Activated naive CD4-positive, alpha-beta T cell treated with anti-CD3 and anti-CD28 coated beads, Interleukin-2, amount 10 ng/mL, durations not matched to agents 7 days and 5 days (primary cell): ENCODE results near the gene DUSP10.

ENCODE experiments used
- CTCF ChIA-PET: fragments of 350-600 bp; sonication (Branson Sonifier 250); formaldehyde crosslinking; loops from one replicate; lab custom pipeline; 2021; ENCODE audit warnings: antibody characterized with exemption; lab: Charles Lee
- DNase-seq: peaks from one replicate; pipeline ENCODE4 v3.0.0-alpha.2; 2020
- H3K27ac Mint-ChIP-seq: one replicate; pipeline ENCODE4 v1.8.0; 2021; ENCODE audit warnings: mild to moderate bottlenecking, moderate library complexity, mixed read lengths
- H3K27me3 Mint-ChIP-seq: one replicate; pipeline ENCODE4 v1.8.0; 2021; ENCODE audit warnings: mild to moderate bottlenecking, mixed read lengths
- H3K36me3 Mint-ChIP-seq: one replicate; pipeline ENCODE4 v1.8.0; 2021; ENCODE audit warnings: mixed read lengths
- H3K4me1 Mint-ChIP-seq: one replicate; pipeline ENCODE4 v1.8.0; 2021; ENCODE audit warnings: mixed read lengths
- H3K4me3 Mint-ChIP-seq: one replicate; pipeline ENCODE4 v1.8.0; 2021; ENCODE audit warnings: mild to moderate bottlenecking, moderate library complexity, mixed read lengths
- H3K9me3 Mint-ChIP-seq: one replicate; pipeline ENCODE4 v1.8.0; 2021; ENCODE audit warnings: mixed read lengths

The DUSP10 gene

GRCh38 chr1:221720545-221720944 lies 21.3 kb downstream of the DUSP10 start:
- CTCF ChIA-PET: no interaction called here
- Mint-ChIP-seq H3K36me3 (peaks cover 81% of the 10 kb centered on the region), H3K9me3 (peaks cover 25% of the 10 kb centered on the region), H3K27me3 (no peaks in the 10 kb centered on the region), H3K4me1 (peaks cover 47% of the 10 kb centered on the region), H3K4me3 (no peak overlapping the region), H3K27ac (no peak overlapping the region)
- no peak for DNase-seq

GRCh38 chr1:221719987-221720386 lies 21.9 kb downstream of the DUSP10 start:
- H3K27me3 Mint-ChIP-seq: no peaks in the 10 kb centered on the region
- peaks cover 49% of the 10 kb centered on the region for H3K4me1 Mint-ChIP-seq
- peaks cover 81% of the 10 kb centered on the region for H3K36me3 Mint-ChIP-seq
- peaks cover 27% of the 10 kb centered on the region for H3K9me3 Mint-ChIP-seq
- H3K4me3 Mint-ChIP-seq: no peak overlapping the region
- H3K27ac Mint-ChIP-seq: no peak overlapping the region
- DNase-seq: no peak
- CTCF ChIA-PET: no interaction called here

- H3K4me3 Mint-ChIP-seq: no peak overlapping the region
- peaks cover 81% of the 10 kb centered on the region for H3K36me3 Mint-ChIP-seq
- CTCF ChIA-PET: no interaction called here
- no peaks in the 10 kb centered on the region for H3K27me3 Mint-ChIP-seq
- no peak for DNase-seq
- H3K27ac Mint-ChIP-seq: no peak overlapping the region
- peaks cover 20% of the 10 kb centered on the region for H3K9me3 Mint-ChIP-seq
- peaks cover 53% of the 10 kb centered on the region for H3K4me1 Mint-ChIP-seq
These were observed 22.7 kb downstream of the DUSP10 start for GRCh38 chr1:221719278-221719597.

- H3K27ac Mint-ChIP-seq: no peak overlapping the region
- peaks cover 59% of the 10 kb centered on the region for H3K4me1 Mint-ChIP-seq
- H3K36me3 Mint-ChIP-seq: peaks cover 80% of the 10 kb centered on the region
- peaks cover 15% of the 10 kb centered on the region for H3K9me3 Mint-ChIP-seq
- CTCF ChIA-PET: interaction anchor here (0.6 to 1.1 kb wide), 3 partner anchors 11 to 41 kb away, joined by 3 to 4 read pairs (median 3); no protein-coding TSS in a partner anchor
- no peak overlapping the region for H3K4me3 Mint-ChIP-seq
- DNase-seq: no peak
- no peaks in the 10 kb centered on the region for H3K27me3 Mint-ChIP-seq
These were observed 23.3 kb downstream of the DUSP10 start for GRCh38 chr1:221718381-221719277.

GRCh38 chr1:221717485-221717853 lies 24.4 kb downstream of the DUSP10 start:
- Mint-ChIP-seq H3K9me3 (peaks cover 5% of the 10 kb centered on the region), H3K27ac (no peak overlapping the region), H3K4me3 (no peak overlapping the region), H3K27me3 (no peaks in the 10 kb centered on the region), H3K36me3 (peaks cover 69% of the 10 kb centered on the region), H3K4me1 (peaks cover 65% of the 10 kb centered on the region)
- CTCF ChIA-PET: interaction anchor here (1.1 kb wide), 1 partner anchor 12 kb away, joined by 4 read pairs; no protein-coding TSS in a partner anchor
- no peak for DNase-seq

- no peaks in the 10 kb centered on the region for H3K27me3 Mint-ChIP-seq
- CTCF ChIA-PET: interaction anchor here (1.1 kb wide), 1 partner anchor 12 kb away, joined by 4 read pairs; no protein-coding TSS in a partner anchor
- H3K27ac Mint-ChIP-seq: no peak overlapping the region
- no peak for DNase-seq
- H3K4me3 Mint-ChIP-seq: no peak overlapping the region
- H3K36me3 Mint-ChIP-seq: peaks cover 66% of the 10 kb centered on the region
- H3K4me1 Mint-ChIP-seq: peaks cover 66% of the 10 kb centered on the region
- peaks cover 2% of the 10 kb centered on the region for H3K9me3 Mint-ChIP-seq
These were observed 25.0 kb downstream of the DUSP10 start for GRCh38 chr1:221716713-221717484.

- Mint-ChIP-seq H3K27ac (no peak overlapping the region), H3K27me3 (no peaks in the 10 kb centered on the region), H3K4me3 (no peak overlapping the region), H3K36me3 (peaks cover 65% of the 10 kb centered on the region), H3K4me1 (peaks cover 74% of the 10 kb centered on the region), H3K9me3 (peaks cover 2% of the 10 kb centered on the region)
- CTCF ChIA-PET: interaction anchor here (0.8 to 9.6 kb wide), 2 partner anchors 25 to 294 kb away, joined by 4 to 76 read pairs; partner anchors contain the start of gene DUSP10
- DNase-seq: no peak
These were observed 26.3 kb downstream of the DUSP10 start for GRCh38 chr1:221715321-221716169.

- H3K4me3 Mint-ChIP-seq: no peak overlapping the region
- H3K36me3 Mint-ChIP-seq: peaks cover 57% of the 10 kb centered on the region
- CTCF ChIA-PET: interaction anchor here (9.6 kb wide), 1 partner anchor 26 kb away, joined by 76 read pairs; the partner anchor contains the start of gene DUSP10
- H3K27me3 Mint-ChIP-seq: no peaks in the 10 kb centered on the region
- no peak for DNase-seq
- H3K27ac Mint-ChIP-seq: no peak overlapping the region
- peaks cover 2% of the 10 kb centered on the region for H3K9me3 Mint-ChIP-seq
- peaks cover 76% of the 10 kb centered on the region for H3K4me1 Mint-ChIP-seq
These were observed 27.4 kb downstream of the DUSP10 start for GRCh38 chr1:221714227-221715152.

GRCh38 chr1:221712776-221713431 lies 29.0 kb downstream of the DUSP10 start:
- peaks cover 55% of the 10 kb centered on the region for H3K36me3 Mint-ChIP-seq
- no peaks in the 10 kb centered on the region for H3K27me3 Mint-ChIP-seq
- H3K4me1 Mint-ChIP-seq: peaks cover 89% of the 10 kb centered on the region
- CTCF ChIA-PET: interaction anchor here (0.6 to 9.6 kb wide), 7 partner anchors 9 to 64 kb away, joined by 3 to 76 read pairs (median 6); partner anchors contain the start of gene DUSP10
- peak overlapping the region; percentile 95 for H3K27ac Mint-ChIP-seq
- H3K9me3 Mint-ChIP-seq: peaks cover 2% of the 10 kb centered on the region
- peak; percentile 90 for DNase-seq
- peak overlapping the region; percentile 51 for H3K4me3 Mint-ChIP-seq

GRCh38 chr1:221712198-221712684 lies 29.6 kb downstream of the DUSP10 start:
- peaks cover 56% of the 10 kb centered on the region for H3K36me3 Mint-ChIP-seq
- CTCF ChIA-PET: interaction anchor here (0.6 to 9.6 kb wide), 7 partner anchors 10 to 64 kb away, joined by 3 to 76 read pairs (median 6); partner anchors contain the start of gene DUSP10
- peak overlapping the region; percentile 95 for H3K27ac Mint-ChIP-seq
- no peaks in the 10 kb centered on the region for H3K27me3 Mint-ChIP-seq
- H3K4me1 Mint-ChIP-seq: peaks cover 92% of the 10 kb centered on the region
- peak overlapping the region; percentile 51 for H3K4me3 Mint-ChIP-seq
- H3K9me3 Mint-ChIP-seq: peaks cover 2% of the 10 kb centered on the region
- DNase-seq: peak; percentile 64

GRCh38 chr1:221711656-221712055 lies 30.2 kb downstream of the DUSP10 start:
- peaks cover 2% of the 10 kb centered on the region for H3K9me3 Mint-ChIP-seq
- DNase-seq: no peak
- H3K27ac Mint-ChIP-seq: peak overlapping the region; percentile 95
- CTCF ChIA-PET: interaction anchor here (1.8 to 9.6 kb wide), 3 partner anchors 15 to 29 kb away, joined by 6 to 76 read pairs (median 7); partner anchors contain the start of gene DUSP10
- H3K36me3 Mint-ChIP-seq: peaks cover 51% of the 10 kb centered on the region
- H3K27me3 Mint-ChIP-seq: no peaks in the 10 kb centered on the region
- peaks cover 91% of the 10 kb centered on the region for H3K4me1 Mint-ChIP-seq
- H3K4me3 Mint-ChIP-seq: no peak overlapping the region

GRCh38 chr1:221711063-221711577 lies 30.8 kb downstream of the DUSP10 start:
- H3K4me1 Mint-ChIP-seq: peaks cover 87% of the 10 kb centered on the region
- H3K27ac Mint-ChIP-seq: peak overlapping the region; percentile 95
- H3K36me3 Mint-ChIP-seq: peaks cover 47% of the 10 kb centered on the region
- H3K4me3 Mint-ChIP-seq: no peak overlapping the region
- CTCF ChIA-PET: interaction anchor here (1.8 to 9.6 kb wide), 3 partner anchors 16 to 30 kb away, joined by 6 to 76 read pairs (median 7); partner anchors contain the start of gene DUSP10
- H3K9me3 Mint-ChIP-seq: peaks cover 2% of the 10 kb centered on the region
- no peak for DNase-seq
- no peaks in the 10 kb centered on the region for H3K27me3 Mint-ChIP-seq
